NCI-H2196 (cell line): Measurements from ENCODE around the gene IMPDH1.

Experiments
- DNase-seq: peaks from one replicate; lab custom pipeline; 2025; ENCODE audit not compliant: unreplicated experiment; lab: John Stamatoyannopoulos, UW

The IMPDH1 gene

GRCh38 chr7:128363261-128363721 lies 46.5 kb downstream of the IMPDH1 start:
- DNase-seq, result no peak

GRCh38 chr7:128362670-128363069 lies 47.1 kb downstream of the IMPDH1 start:
- DNase-seq, result no peak

GRCh38 chr7:128361411-128362379 lies 48.1 kb downstream of the IMPDH1 start, which contains the start of gene PRRT4:
PRRT4 (minus strand) TSS chr7:128361690.
- peak; percentile 33 for DNase-seq

GRCh38 chr7:128360359-128360678 lies 49.5 kb downstream of the IMPDH1 start:
- DNase-seq, result no peak

- no peak for DNase-seq
Measured at GRCh38 chr7:128359939-128360338, 49.8 kb downstream of the IMPDH1 start.

- DNase-seq, result no peak
Measured at GRCh38 chr7:128359336-128359735, 50.4 kb downstream of the IMPDH1 start.

- no peak for DNase-seq
Measured at GRCh38 chr7:128358233-128358632, 51.5 kb downstream of the IMPDH1 start.

- no peak for DNase-seq
Measured at GRCh38 chr7:128357217-128357613, 52.6 kb downstream of the IMPDH1 start.

GRCh38 chr7:128356546-128357216 lies 53.1 kb downstream of the IMPDH1 start:
- no peak for DNase-seq

- DNase-seq, result no peak
Measured at GRCh38 chr7:128353610-128354009, 56.2 kb downstream of the IMPDH1 start.

- DNase-seq, result no peak
Measured at GRCh38 chr7:128353189-128353588, 56.6 kb downstream of the IMPDH1 start.

GRCh38 chr7:128352636-128353035 lies 57.1 kb downstream of the IMPDH1 start:
- no peak for DNase-seq

GRCh38 chr7:128352153-128352537 lies 57.6 kb downstream of the IMPDH1 start:
- no peak for DNase-seq

- DNase-seq, result no peak
Measured at GRCh38 chr7:128351296-128352152, 58.3 kb downstream of the IMPDH1 start.

GRCh38 chr7:128350708-128351295 lies 59.0 kb downstream of the IMPDH1 start:
- DNase-seq, result no peak

GRCh38 chr7:128349466-128349825 lies 60.3 kb downstream of the IMPDH1 start:
- no peak for DNase-seq

- DNase-seq, result peak; percentile 58
Measured at GRCh38 chr7:128347647-128348097, 62.1 kb downstream of the IMPDH1 start.

- no peak for DNase-seq
Measured at GRCh38 chr7:128344431-128344774, 65.4 kb downstream of the IMPDH1 start.

GRCh38 chr7:128343554-128344430 lies 66.0 kb downstream of the IMPDH1 start, which contains the start of gene RBM28:
RBM28 (minus strand) TSS chr7:128343908; CDS start chr7:128343793, 115 bp downstream.
- peak; percentile 93 for DNase-seq
